Measurements from ENCODE around the gene PHLDB3.

The PHLDB3 gene

GRCh38 chr19:43540381-43540780 is 35.8 kb upstream of the PHLDB3 start:
- TF ChIP-seq NFRKB (IDR thresholded peaks at IDR 0.05) (no peak), FOXA1 (IDR thresholded peaks at IDR 0.05) (no peak), FOXK2 (IDR thresholded peaks at IDR 0.05) (no peak), PKNOX1 (IDR thresholded peaks at IDR 0.05) (no peak), ZNF384 (IDR thresholded peaks at IDR 0.05) (no peak), ELF4 (IDR thresholded peaks at IDR 0.05) (no peak), HDGF (IDR thresholded peaks at IDR 0.05; ENCODE audit: borderline replicate concordance) (no peak), SP1 (IDR thresholded peaks at IDR 0.05) (no peak), BHLHE40 (IDR thresholded peaks at IDR 0.05; ENCODE audit: borderline replicate concordance) (no peak), L3MBTL2 (conservative IDR thresholded peaks at IDR 0.05) (no peak), TARDBP (IDR thresholded peaks at IDR 0.05) (no peak), ARNT (IDR thresholded peaks at IDR 0.05) (no peak), FOXM1 (IDR thresholded peaks at IDR 0.05; ENCODE audit: borderline replicate concordance) (no peak), LEF1 (IDR thresholded peaks at IDR 0.05; ENCODE audit: borderline replicate concordance) (no peak), CTBP1 (IDR thresholded peaks at IDR 0.05; ENCODE audit: borderline replicate concordance) (no peak)
- DNase-seq (ENCODE audit: extremely low spot score) = no peak
- ChIA-PET CTCF (no interaction called here), POLR2A (no interaction called here)

- TF ChIP-seq BHLHE40 (IDR thresholded peaks at IDR 0.05; ENCODE audit: borderline replicate concordance) = no peak
- no peak for TF ChIP-seq PKNOX1 (IDR thresholded peaks at IDR 0.05)
- no peak for TF ChIP-seq ARNT (IDR thresholded peaks at IDR 0.05)
- no peak for TF ChIP-seq TARDBP (IDR thresholded peaks at IDR 0.05)
- no peak for TF ChIP-seq SUZ12 (IDR thresholded peaks at IDR 0.05)
- no peak for TF ChIP-seq LEF1 (IDR thresholded peaks at IDR 0.05; ENCODE audit: borderline replicate concordance)
- no peak for TF ChIP-seq ELF4 (IDR thresholded peaks at IDR 0.05)
- POLR2A ChIA-PET = no interaction called here
- CTCF ChIA-PET = no interaction called here
- DNase-seq (ENCODE audit: extremely low spot score) = no peak
Observed at GRCh38 chr19:43538922-43539321, 34.4 kb upstream of the PHLDB3 start.

- TF ChIP-seq HDGF (IDR thresholded peaks at IDR 0.05; ENCODE audit: borderline replicate concordance) = no peak
- TF ChIP-seq CTBP1 (IDR thresholded peaks at IDR 0.05; ENCODE audit: borderline replicate concordance) = no peak
- no peak for TF ChIP-seq FOXA1 (IDR thresholded peaks at IDR 0.05)
- TF ChIP-seq PKNOX1 (IDR thresholded peaks at IDR 0.05) = no peak
- no peak for TF ChIP-seq L3MBTL2 (conservative IDR thresholded peaks at IDR 0.05)
- TF ChIP-seq FOXK2 (IDR thresholded peaks at IDR 0.05) = no peak
- TF ChIP-seq SUZ12 (IDR thresholded peaks at IDR 0.05) = no peak
- no peak for TF ChIP-seq SP1 (IDR thresholded peaks at IDR 0.05)
- no peak for TF ChIP-seq ZNF384 (IDR thresholded peaks at IDR 0.05)
- TF ChIP-seq LEF1 (IDR thresholded peaks at IDR 0.05; ENCODE audit: borderline replicate concordance) = no peak
- TF ChIP-seq ARNT (IDR thresholded peaks at IDR 0.05) = no peak
- TF ChIP-seq FOXM1 (IDR thresholded peaks at IDR 0.05; ENCODE audit: borderline replicate concordance) = no peak
- TF ChIP-seq NFRKB (IDR thresholded peaks at IDR 0.05) = no peak
- no peak for TF ChIP-seq ELF4 (IDR thresholded peaks at IDR 0.05)
- POLR2A ChIA-PET = no interaction called here
- CTCF ChIA-PET = interaction anchor here (0.5 to 1.9 kb wide), 5 partner anchors 16 to 109 kb away, joined by 3 to 6 read pairs (median 4); partner anchors contain the start of genes PHLDB3 and XRCC1
- peak; percentile 49 for DNase-seq (ENCODE audit: extremely low spot score)
Observed at GRCh38 chr19:43534816-43535761, 30.5 kb upstream of the PHLDB3 start.

- no peak for TF ChIP-seq NFRKB (IDR thresholded peaks at IDR 0.05)
- TF ChIP-seq ARNT (IDR thresholded peaks at IDR 0.05) = no peak
- TF ChIP-seq BHLHE40 (IDR thresholded peaks at IDR 0.05; ENCODE audit: borderline replicate concordance) = no peak
- no peak for TF ChIP-seq TARDBP (IDR thresholded peaks at IDR 0.05)
- no peak for TF ChIP-seq ELF4 (IDR thresholded peaks at IDR 0.05)
- TF ChIP-seq SP1 (IDR thresholded peaks at IDR 0.05) = no peak
- TF ChIP-seq PKNOX1 (IDR thresholded peaks at IDR 0.05) = no peak
- no peak for TF ChIP-seq L3MBTL2 (conservative IDR thresholded peaks at IDR 0.05)
- TF ChIP-seq SUZ12 (IDR thresholded peaks at IDR 0.05) = no peak
- TF ChIP-seq FOXA1 (IDR thresholded peaks at IDR 0.05) = no peak
- no peak for TF ChIP-seq CTBP1 (IDR thresholded peaks at IDR 0.05; ENCODE audit: borderline replicate concordance)
- no peak for TF ChIP-seq HDGF (IDR thresholded peaks at IDR 0.05; ENCODE audit: borderline replicate concordance)
- no peak for TF ChIP-seq ZNF384 (IDR thresholded peaks at IDR 0.05)
- no peak for TF ChIP-seq LEF1 (IDR thresholded peaks at IDR 0.05; ENCODE audit: borderline replicate concordance)
Observed at GRCh38 chr19:43534305-43534815, 29.8 kb upstream of the PHLDB3 start.

More at GRCh38 chr19:43534305-43534815, 29.8 kb upstream of the PHLDB3 start:
- ChIA-PET POLR2A (interaction anchor here (1.2 to 1.3 kb wide), 2 partner anchors 14 to 62 kb away, joined by 5 to 8 read pairs; partner anchors contain the start of genes IRGQ and ZNF576), CTCF (interaction anchor here (1.6 to 1.9 kb wide), 2 partner anchors 21 to 108 kb away, joined by 4 to 7 read pairs; no protein-coding TSS in a partner anchor)
- DNase-seq (ENCODE audit: extremely low spot score) = no peak
